ENCODE results near the gene NPY2R.

Gene NPY2R

GRCh38 chr4:155252327-155252726 lies 43.9 kb downstream of the NPY2R start:
- no peak for DNase-seq

GRCh38 chr4:155263480-155263879 lies 55.0 kb downstream of the NPY2R start:
- DNase-seq: no peak

GRCh38 chr4:155265113-155265512 lies 56.7 kb downstream of the NPY2R start:
- no peak for DNase-seq
